HTERT RPE-1 (cell line): ENCODE measurements around the gene SPINK14.

Experiments used
- in situ Hi-C: fragments of 300-500 bp; cut with MboI; formaldehyde crosslinking; loops from 4 replicates; pipeline ENCODE4 v1.14.3; 2020; ENCODE audit warnings: low sequenced_read_pairs

SPINK14 gene

GRCh38 chr5:148193202-148193601 lies 24.9 kb downstream of the SPINK14 start:
- in situ Hi-C loops: no loop called here

- in situ Hi-C loops: no loop called here
Observed at GRCh38 chr5:148201151-148201550, 32.8 kb downstream of the SPINK14 start.

- in situ Hi-C loops: no loop called here
Observed at GRCh38 chr5:148202531-148203203, 34.3 kb downstream of the SPINK14 start, which contains the start of gene SPINK6. SPINK6 (plus strand) TSS chr5:148203042; CDS start chr5:148203097, 55 bp downstream.

GRCh38 chr5:148205044-148205806 lies 36.9 kb downstream of the SPINK14 start:
- in situ Hi-C loops: no loop called here

GRCh38 chr5:148205865-148206264 lies 37.5 kb downstream of the SPINK14 start:
- in situ Hi-C loops: no loop called here

- in situ Hi-C loops: no loop called here
Observed at GRCh38 chr5:148206620-148207019, 38.3 kb downstream of the SPINK14 start.

- in situ Hi-C loops: no loop called here
Observed at GRCh38 chr5:148208226-148208625, 39.9 kb downstream of the SPINK14 start.

GRCh38 chr5:148209151-148209770 lies 40.9 kb downstream of the SPINK14 start:
- in situ Hi-C loops: no loop called here

GRCh38 chr5:148214665-148215185 lies 46.4 kb downstream of the SPINK14 start:
- in situ Hi-C loops: no loop called here

- in situ Hi-C loops: no loop called here
Observed at GRCh38 chr5:148221508-148221907, 53.2 kb downstream of the SPINK14 start.

GRCh38 chr5:148224117-148224742 lies 55.9 kb downstream of the SPINK14 start:
- in situ Hi-C loops: no loop called here
